ENCODE measurements around the gene CERS4. TPM values are rescaled to one million over a fixed set of nuclear protein-coding genes. Genes with fewer than 3 reads are reported as not detected.

Gene CERS4
- total and polyA plus RNA-seq, 10 of the 15 experiments (the other 5 are each of a cell fraction or from before 2014, with no cell fraction given), result 0.34 to 62.1 (median 20.7) TPM

- peaks cover 41% of the 10 kb centered on the region for H3K4me1 ChIP-seq (ENCODE audit: control insufficient read depth, insufficient read depth, low read length)
- H3K27ac ChIP-seq (ENCODE audit: control insufficient read depth, insufficient read depth), result peak overlapping the region; percentile 97
- ATAC-seq (no peak), FAIRE-seq (peak; percentile 59), DNase-seq (ENCODE audit: low read depth, low spot score) (no peak)
- RAD21 ChIA-PET (ENCODE audit: unreplicated experiment), result interaction anchor here (1.6 to 8.5 kb wide), 2 partner anchors 16 to 22 kb away, joined by 10 to 100 read pairs; partner anchors contain the start of gene CERS4
- 0% methylated on average over 7 of the region's 7 CpGs for WGBS (ENCODE audit: insufficient coverage, insufficient replicate concordance, low lambda C conversion rate, missing lambda C conversion rate)
- no TSS peak for BruUV-seq (replicated peaks)
- POLR2A ChIA-PET, result interaction anchor here (0.6 to 8.9 kb wide), 5 partner anchors 13 to 57 kb away, joined by 3 to 111 read pairs (median 6); partner anchors contain the start of gene CERS4
- H4K20me1 ChIP-seq (ENCODE audit: control insufficient read depth, insufficient read depth), result no peaks in the 10 kb centered on the region
- SMC1A ChIA-PET (ENCODE audit: uncharacterized antibody, unreplicated experiment), result interaction anchor here (0.7 to 8.4 kb wide), 6 partner anchors 12 to 51 kb away, joined by 3 to 83 read pairs (median 3); partner anchors contain the start of gene CERS4
- no peak overlapping the region for H3K4me2 ChIP-seq (ENCODE audit: control insufficient read depth, insufficient read depth)
- intact Hi-C loops (cut with micrococcal nuclease; ENCODE audit: unreplicated experiment) (loop anchor here (10.0 kb wide), 1 partner anchor 488 kb away; the partner anchor contains the start of gene FCER2), in situ Hi-C loops (cut with MboI) (no loop called here)
- TF ChIP-seq ZNF217 (IDR thresholded peaks at IDR 0.05) (peak; percentile 73; the same call in 1 of the 2 replicates), MTA2 (IDR thresholded peaks at IDR 0.05; ENCODE audit: low read depth) (no peak), IRF5 (IDR thresholded peaks at IDR 0.05; ENCODE audit: borderline replicate concordance) (no peak), LARP7 (IDR thresholded peaks at IDR 0.05) (no peak), KDM1A (IDR thresholded peaks at IDR 0.05; ENCODE audit: borderline replicate concordance) (peak; percentile 77; the same call in 1 of the 2 replicates), TCF12 (IDR thresholded peaks at IDR 0.05; ENCODE audit: low read depth, low read length) (no peak), REST (IDR thresholded peaks at IDR 0.05; ENCODE audit: low read depth, low read length) (no peak), SUZ12 (IDR thresholded peaks at IDR 0.05; ENCODE audit: unreplicated experiment) (no peak), YY1 (IDR thresholded peaks at IDR 0.05; ENCODE audit: low read depth, low read length) (no peak), FOS (IDR thresholded peaks at IDR 0.05; ENCODE audit: borderline replicate concordance, extremely low read depth, insufficient read length) (no peak), TCF7 (IDR thresholded peaks at IDR 0.05; ENCODE audit: borderline replicate concordance) (no peak), ESRRA (IDR thresholded peaks at IDR 0.05; ENCODE audit: low read length) (no peak), RELA (IDR thresholded peaks at IDR 0.05; ENCODE audit: borderline replicate concordance, partially characterized antibody) (no peak)
- H2AFZ ChIP-seq (ENCODE audit: control insufficient read depth, low read depth, low read length), result no peak overlapping the region
- H3K9ac ChIP-seq (ENCODE audit: control insufficient read depth, insufficient read depth, low read length), result no peak overlapping the region
- no peaks in the 10 kb centered on the region for H3K27me3 ChIP-seq (replicated peaks in 1 of 2; ENCODE audit: control insufficient read depth in 2 of 2, insufficient read depth in 2 of 2, low read length in 1 of 2)
- no peaks in the 10 kb centered on the region for H3K36me3 ChIP-seq (ENCODE audit: control insufficient read depth in 2 of 2, insufficient read depth in 2 of 2, low read length in 1 of 2)
- no peaks in the 10 kb centered on the region for H3K9me3 ChIP-seq (replicated peaks; ENCODE audit: control insufficient read depth, insufficient read depth, low read length)
- no peak overlapping the region for H3K4me3 ChIP-seq
- CTCF ChIA-PET, result interaction anchor here (6.2 kb wide), 1 partner anchor 20 kb away, joined by 52 read pairs; the partner anchor contains the start of gene CERS4
- no peaks in the 10 kb centered on the region for H3K79me2 ChIP-seq (ENCODE audit: control insufficient read depth, insufficient read depth, low read length)
These were observed 16.8 kb upstream of the CERS4 start for GRCh38 chr19:8192221-8192820.
